ENCODE results near the gene TSC22D2. TPM values are rescaled to one million over a fixed set of nuclear protein-coding genes. Genes with fewer than 3 reads are reported as not detected.

Gene TSC22D2
- total and polyA plus RNA-seq, 2 of the 4 experiments (the other 2 are of a cell fraction): 12.2 to 20.5 TPM

- Histone ChIP-seq H3K36me3 (ENCODE audit: control insufficient read depth, insufficient read depth, low read length) (no peaks in the 10 kb centered on the region), H2AK9ac (replicated peaks; ENCODE audit: low read depth, low read length, poor library complexity) (no peak overlapping the region), H3K18ac (ENCODE audit: low read depth, low read length) (no peak overlapping the region), H2BK20ac (ENCODE audit: low read depth, low read length) (no peak overlapping the region), H2AFZ (replicated peaks; ENCODE audit: low read length, poor library complexity) (no peak overlapping the region), H3K9me3 (ENCODE audit: control insufficient read depth, insufficient read depth, low read length) (no peaks in the 10 kb centered on the region), H2BK120ac (ENCODE audit: low read depth, low read length) (no peak overlapping the region), H3K14ac (replicated peaks; ENCODE audit: low read depth, low read length) (no peak overlapping the region), H3K79me1 (ENCODE audit: low read depth in 1 of 2, low read length in 2 of 2) (peaks cover 4 to 19% of the 10 kb centered on the region in 2 experiments), H3K4me3 (ENCODE audit: insufficient read depth, low read depth, low read length) (no peak overlapping the region), H3K4me1 (ENCODE audit: control insufficient read depth, insufficient read depth, low read length) (peaks cover 7% of the 10 kb centered on the region), H3K4me2 (ENCODE audit: low read depth, low read length) (no peak overlapping the region), H3K9me1 (ENCODE audit: insufficient read depth, low read length) (peaks cover 4% of the 10 kb centered on the region; the same call in 1 of the 2 replicates), H3K4ac (ENCODE audit: low read depth, low read length) (no peak overlapping the region), H2BK5ac (ENCODE audit: low read depth, low read length, poor library complexity, severe bottlenecking) (peak overlapping the region; percentile 26), H4K8ac (ENCODE audit: low read depth in 2 of 2, low read length in 2 of 2) (no peak overlapping the region), H3K56ac (ENCODE audit: extremely low read depth, insufficient read depth, low read length) (no peak overlapping the region), H4K91ac (ENCODE audit: insufficient read depth, low read depth, low read length) (no peak overlapping the region), H2BK15ac (ENCODE audit: low read depth, low read length) (no peak overlapping the region), H4K5ac (ENCODE audit: low read depth, low read length) (no peak overlapping the region), H3K27me3 (ENCODE audit: control insufficient read depth, insufficient read depth, low read length) (no peaks in the 10 kb centered on the region), H3K23ac (ENCODE audit: low read depth, low read length) (no peak overlapping the region), H3K27ac (ENCODE audit: insufficient read depth, low read length) (no peak overlapping the region), H2AK5ac (ENCODE audit: low read depth, low read length) (no peak overlapping the region), H4K20me1 (ENCODE audit: insufficient read depth, low read length) (peaks cover 3% of the 10 kb centered on the region; the same call in 1 of the 2 replicates), H3K9ac (ENCODE audit: low read depth, low read length) (no peak overlapping the region)
- no peak for DNase-seq
- no peak for TF ChIP-seq BHLHE40 (IDR thresholded peaks at IDR 0.05; ENCODE audit: low read depth, low read length)
- TF ChIP-seq CTCF (conservative IDR thresholded peaks at IDR 0.05; ENCODE audit: low read depth, low read length): no peak
- no peak for TF ChIP-seq MXI1 (IDR thresholded peaks at IDR 0.05; ENCODE audit: borderline replicate concordance, low read depth, low read length)
- TF ChIP-seq RFX5 (IDR thresholded peaks at IDR 0.05; ENCODE audit: low read depth, low read length): no peak
- no peak for TF ChIP-seq MAFK (IDR thresholded peaks at IDR 0.05; ENCODE audit: low read depth, low read length)
- TF ChIP-seq, protein P1, sequence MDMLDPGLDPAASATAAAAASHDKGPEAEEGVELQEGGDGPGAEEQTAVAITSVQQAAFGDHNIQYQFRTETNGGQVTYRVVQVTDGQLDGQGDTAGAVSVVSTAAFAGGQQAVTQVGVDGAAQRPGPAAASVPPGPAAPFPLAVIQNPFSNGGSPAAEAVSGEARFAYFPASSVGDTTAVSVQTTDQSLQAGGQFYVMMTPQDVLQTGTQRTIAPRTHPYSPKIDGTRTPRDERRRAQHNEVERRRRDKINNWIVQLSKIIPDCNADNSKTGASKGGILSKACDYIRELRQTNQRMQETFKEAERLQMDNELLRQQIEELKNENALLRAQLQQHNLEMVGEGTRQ (IDR thresholded peaks at IDR 0.05; ENCODE audit: low read depth, low read length): no peak
- no peak for TF ChIP-seq POLR2A (IDR thresholded peaks at IDR 0.05; ENCODE audit: low read depth, low read length)
- dilution Hi-C loops (cut with HindIII; ENCODE audit: low sequenced_read_pairs, unreplicated experiment) (no loop called here), intact Hi-C loops (cut with micrococcal nuclease) (loop anchor here (10.0 kb wide), 1 partner anchor 57 kb away; no protein-coding TSS in a partner anchor), in situ Hi-C loops (cut with MboI; ENCODE audit: low sequenced_read_pairs) (no loop called here)
- no CpG with 5 or more reads among the region's 1 CpG for WGBS, 2 experiments (ENCODE audit: extremely low coverage in 2 of 2, insufficient read length in 1 of 2)
- POLR2A ChIA-PET (ENCODE audit: unreplicated experiment): no interaction called here
- no peak for ATAC-seq (ENCODE audit: low read depth)
- no TSS peak for BruUV-seq (replicated peaks)
- CTCF ChIA-PET: no interaction called here
Measured at GRCh38 chr3:150467381-150467780, 59.3 kb downstream of the TSC22D2 start.
